CD4-positive, alpha-beta T cell (primary cell): ENCODE data around the gene KLF8. TPM values are rescaled to one million over a fixed set of nuclear protein-coding genes. Genes with fewer than 3 reads are reported as not detected.

Source experiments
- ATAC-seq: fragments of 200-7000 bp; cut with Tn5 transposase; one replicate; pipeline ENCODE4 v1.10.0; 2022; ENCODE audit warnings: mild to moderate bottlenecking; ENCODE audit not compliant: poor library complexity
- CTCF ChIA-PET: fragments of 350-600 bp; sonication (Branson Sonifier 250); formaldehyde crosslinking; loops from one replicate; lab custom pipeline; 2021; ENCODE audit warnings: antibody characterized with exemption, inconsistent platforms; lab: Charles Lee
- POLR2A ChIA-PET: fragments of 350-600 bp; sonication (Branson Sonifier 250); formaldehyde crosslinking; loops from one replicate; lab custom pipeline; 2021; ENCODE audit warnings: antibody characterized with exemption, inconsistent platforms; lab: Charles Lee
- DNase-seq, 14 experiments: peaks; one replicate each; pipeline ENCODE4 v3.0.0-alpha.2; 2013 to 2020; ENCODE audit warnings: mixed read lengths in 2 of 14
- H3K27ac ChIP-seq, 2 donors: one replicate each; pipeline versions ENCODE4 v1.5.1 to v1.7.0; 2013; ENCODE audit warnings: low read length in 2 of 2, low read depth in 1 of 2, mild to moderate bottlenecking in 1 of 2
- H3K27me3 ChIP-seq, 2 experiments: 1 replicate in 1 of 2; 2 replicates in 1 of 2; pipeline versions ENCODE4 v1.6.1 to v1.7.0; 2013; ENCODE audit warnings: low read length in 2 of 2, control low read depth in 1 of 2, mild to moderate bottlenecking in 1 of 2, moderate library complexity in 1 of 2; ENCODE audit not compliant: insufficient read depth in 2 of 2, control insufficient read depth in 1 of 2
- H3K36me3 ChIP-seq: one replicate; pipeline ENCODE4 v1.6.1; 2013; ENCODE audit warnings: low read length, control low read depth; ENCODE audit not compliant: insufficient read depth
- H3K4me1 ChIP-seq: one replicate; pipeline ENCODE4 v1.6.1; 2013; ENCODE audit warnings: low read length, control low read depth; ENCODE audit not compliant: insufficient read depth
- H3K4me3 ChIP-seq: one replicate; pipeline ENCODE4 v1.5.1; 2013; ENCODE audit warnings: mild to moderate bottlenecking, low read length, moderate library complexity
- H3K9me3 ChIP-seq, 2 experiments: 1 replicate in 1 of 2; 2 replicates in 1 of 2; pipeline versions ENCODE4 v1.6.1 to v1.7.0; 2013; ENCODE audit warnings: low read length in 2 of 2, mild to moderate bottlenecking in 2 of 2, control low read depth in 1 of 2, moderate library complexity in 1 of 2; ENCODE audit not compliant: control insufficient read depth in 1 of 2, insufficient read depth in 1 of 2
- H3K27ac Mint-ChIP-seq: one replicate; pipeline ENCODE4 v1.8.0; 2020; ENCODE audit warnings: mixed read lengths
- H3K27me3 Mint-ChIP-seq: one replicate; pipeline ENCODE4 v1.8.0; 2021; ENCODE audit warnings: mixed read lengths
- H3K36me3 Mint-ChIP-seq: one replicate; pipeline ENCODE4 v1.8.0; 2021; ENCODE audit warnings: low read depth, mixed read lengths
- H3K4me1 Mint-ChIP-seq: one replicate; pipeline ENCODE4 v1.8.0; 2021; ENCODE audit warnings: low read depth, mixed read lengths
- H3K4me3 Mint-ChIP-seq: one replicate; pipeline ENCODE4 v1.8.0; 2020; ENCODE audit warnings: mild to moderate bottlenecking, mixed read lengths
- H3K9me3 Mint-ChIP-seq: one replicate; pipeline ENCODE4 v1.8.0; 2020; ENCODE audit warnings: mixed read lengths
- intact Hi-C, 2 experiments: fragments of 100-400 bp; cut with DNase I in 1 of 2; cut with micrococcal nuclease in 1 of 2; formaldehyde crosslinking; loops; one replicate each; pipeline versions ENCODE4 v1.15.1 to v1.9.0; 2023 to 2025; cut with DNase I, micrococcal nuclease
- total RNA-seq, 174 experiments: library from RNA in 2 of 174; stranded (reverse) in 2 of 174; gene quantifications; one replicate each; pipeline ENCODE4 v1.2.3 and lab custom pipeline; 2021 to 2026
- TF ChIP-seq, protein P1 (sequence below): fragments of 200-600 bp; IDR thresholded peaks from one replicate; pipeline ENCODE4 v1.8.0; 2022; ENCODE audit warnings: antibody characterized with exemption, mild to moderate bottlenecking

The KLF8 gene
- total RNA-seq, 2 experiments from 2014 or later = 5.6 to 6.2 TPM

DNA sequence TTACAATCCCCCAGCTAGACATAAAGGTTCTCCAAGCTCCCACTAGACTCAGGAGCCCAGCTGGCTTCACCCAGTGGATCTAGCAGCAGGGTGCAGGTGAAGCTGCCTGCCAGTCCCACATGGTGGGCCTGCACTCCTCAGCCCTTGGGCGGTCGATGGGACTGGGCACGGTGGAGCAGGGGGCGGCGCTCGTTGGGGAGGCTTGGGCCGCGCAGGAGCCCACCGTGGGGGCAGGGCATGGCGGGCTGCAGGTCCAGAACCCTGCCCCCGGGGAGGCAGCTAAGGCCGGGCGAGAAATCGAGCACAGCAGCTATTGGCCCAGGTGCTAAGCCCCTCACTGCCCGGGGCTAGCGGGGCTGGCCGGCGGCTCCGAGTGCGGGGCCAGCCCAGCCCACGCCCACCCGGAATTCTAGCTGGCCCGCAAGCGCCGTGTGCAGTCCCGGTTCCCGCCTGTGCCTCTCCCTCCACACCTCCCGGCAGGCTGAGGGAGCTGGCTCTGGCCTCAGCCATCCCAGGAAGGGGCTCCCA lies 9.6 kb upstream of the KLF8 start:
- Histone ChIP-seq H3K9me3 (no peaks in the 10 kb centered on the region), H3K27me3 (no peaks in the 10 kb centered on the region), H3K4me1 (no peaks in the 10 kb centered on the region), H3K27ac (no peak overlapping the region), H3K36me3 (no peaks in the 10 kb centered on the region), H3K4me3 (no peak overlapping the region)
- Mint-ChIP-seq H3K27ac (no peak overlapping the region), H3K27me3 (no peaks in the 10 kb centered on the region), H3K4me1 (no peaks in the 10 kb centered on the region), H3K9me3 (no peaks in the 10 kb centered on the region), H3K36me3 (no peaks in the 10 kb centered on the region), H3K4me3 (no peak overlapping the region)
- intact Hi-C loops = no loop called here
- POLR2A ChIA-PET = no interaction called here
- DNase-seq = no peak
- no peak for ATAC-seq
- CTCF ChIA-PET = interaction anchor here (0.5 kb wide), 1 partner anchor 9 kb away, joined by 3 read pairs; no protein-coding TSS in a partner anchor
- TF ChIP-seq, protein P1, sequence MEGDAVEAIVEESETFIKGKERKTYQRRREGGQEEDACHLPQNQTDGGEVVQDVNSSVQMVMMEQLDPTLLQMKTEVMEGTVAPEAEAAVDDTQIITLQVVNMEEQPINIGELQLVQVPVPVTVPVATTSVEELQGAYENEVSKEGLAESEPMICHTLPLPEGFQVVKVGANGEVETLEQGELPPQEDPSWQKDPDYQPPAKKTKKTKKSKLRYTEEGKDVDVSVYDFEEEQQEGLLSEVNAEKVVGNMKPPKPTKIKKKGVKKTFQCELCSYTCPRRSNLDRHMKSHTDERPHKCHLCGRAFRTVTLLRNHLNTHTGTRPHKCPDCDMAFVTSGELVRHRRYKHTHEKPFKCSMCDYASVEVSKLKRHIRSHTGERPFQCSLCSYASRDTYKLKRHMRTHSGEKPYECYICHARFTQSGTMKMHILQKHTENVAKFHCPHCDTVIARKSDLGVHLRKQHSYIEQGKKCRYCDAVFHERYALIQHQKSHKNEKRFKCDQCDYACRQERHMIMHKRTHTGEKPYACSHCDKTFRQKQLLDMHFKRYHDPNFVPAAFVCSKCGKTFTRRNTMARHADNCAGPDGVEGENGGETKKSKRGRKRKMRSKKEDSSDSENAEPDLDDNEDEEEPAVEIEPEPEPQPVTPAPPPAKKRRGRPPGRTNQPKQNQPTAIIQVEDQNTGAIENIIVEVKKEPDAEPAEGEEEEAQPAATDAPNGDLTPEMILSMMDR = no peak

DNA sequence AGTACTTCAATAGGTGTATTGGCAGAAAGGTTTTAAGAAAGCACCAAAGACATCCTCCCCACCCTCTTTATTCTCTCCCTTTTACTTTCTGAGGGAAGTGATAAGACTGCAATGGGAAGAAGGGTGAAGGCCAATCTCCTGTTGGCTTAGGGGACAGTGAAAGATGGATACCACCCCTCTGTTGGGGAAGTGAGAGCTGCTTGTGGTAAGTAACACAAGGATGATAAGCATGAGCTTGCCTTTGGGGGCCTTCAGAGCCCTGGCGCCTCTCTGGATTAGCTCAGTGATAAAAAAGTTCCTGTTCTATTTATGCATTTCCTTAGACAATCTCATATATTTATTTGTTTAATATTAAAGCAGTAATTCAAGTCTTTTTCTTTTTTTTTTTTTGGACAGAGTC lies 5.2 kb upstream of the KLF8 start:
- no peaks in the 10 kb centered on the region for H3K36me3 ChIP-seq
- no peaks in the 10 kb centered on the region for H3K27me3 ChIP-seq
- ATAC-seq (no peak), DNase-seq (no peak)
- Mint-ChIP-seq H3K27ac (no peak overlapping the region), H3K36me3 (no peaks in the 10 kb centered on the region), H3K27me3 (no peaks in the 10 kb centered on the region), H3K9me3 (no peaks in the 10 kb centered on the region), H3K4me1 (peaks cover 14% of the 10 kb centered on the region), H3K4me3 (no peak overlapping the region)
- TF ChIP-seq, protein P1 = no peak
- intact Hi-C loops = no loop called here
- peaks cover 6% of the 10 kb centered on the region for H3K4me1 ChIP-seq
- no peaks in the 10 kb centered on the region for H3K9me3 ChIP-seq
- ChIA-PET POLR2A (no interaction called here), CTCF (interaction anchor here (1.4 kb wide), 1 partner anchor 21 kb away, joined by 4 read pairs; no protein-coding TSS in a partner anchor)
- no peak overlapping the region for H3K4me3 ChIP-seq
- H3K27ac ChIP-seq = no peak overlapping the region

DNA sequence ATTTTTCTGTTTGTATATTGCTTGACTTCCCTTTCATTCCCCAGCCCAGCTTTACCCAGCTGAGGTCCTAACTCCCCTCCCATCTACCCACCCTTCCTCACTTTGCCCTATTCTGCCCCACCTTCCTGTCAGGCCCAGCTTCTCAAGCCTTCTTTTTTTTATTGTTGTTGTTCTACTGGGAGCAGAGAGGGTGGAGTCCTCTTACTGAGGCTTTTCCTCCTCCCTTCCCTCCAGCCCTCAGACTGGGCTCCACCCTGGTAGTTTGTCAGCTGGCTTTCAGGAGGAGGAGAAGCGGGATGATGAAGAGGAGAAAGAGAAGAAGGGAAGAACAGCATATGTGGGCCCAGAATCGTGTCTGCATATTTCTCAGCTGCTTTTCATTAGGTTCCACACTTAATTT lies 3.2 kb upstream of the KLF8 start:
- ChIA-PET CTCF (no interaction called here), POLR2A (no interaction called here)
- no peaks in the 10 kb centered on the region for H3K27me3 Mint-ChIP-seq
- H3K27me3 ChIP-seq = no peaks in the 10 kb centered on the region
- no peaks in the 10 kb centered on the region for H3K9me3 ChIP-seq
- H3K4me1 Mint-ChIP-seq = peaks cover 30% of the 10 kb centered on the region
- TF ChIP-seq, protein P1 = no peak
- DNase-seq (no peak), ATAC-seq (no peak)
- H3K9me3 Mint-ChIP-seq = no peaks in the 10 kb centered on the region
- peak overlapping the region; percentile 56 for H3K27ac Mint-ChIP-seq
- H3K27ac ChIP-seq = no peak overlapping the region
- no peak overlapping the region for H3K4me3 Mint-ChIP-seq
- intact Hi-C loops = no loop called here
- H3K36me3 ChIP-seq = no peaks in the 10 kb centered on the region
- H3K4me1 ChIP-seq = peaks cover 22% of the 10 kb centered on the region
- H3K4me3 ChIP-seq = no peak overlapping the region
- no peaks in the 10 kb centered on the region for H3K36me3 Mint-ChIP-seq
